ENCODE measurements around the gene HPSE2. TPM values are rescaled to one million over a fixed set of nuclear protein-coding genes. Genes with fewer than 3 reads are reported as not detected.

HPSE2 gene
- total RNA-seq, 1 experiment from 2014 or later, result not detected

DNA sequence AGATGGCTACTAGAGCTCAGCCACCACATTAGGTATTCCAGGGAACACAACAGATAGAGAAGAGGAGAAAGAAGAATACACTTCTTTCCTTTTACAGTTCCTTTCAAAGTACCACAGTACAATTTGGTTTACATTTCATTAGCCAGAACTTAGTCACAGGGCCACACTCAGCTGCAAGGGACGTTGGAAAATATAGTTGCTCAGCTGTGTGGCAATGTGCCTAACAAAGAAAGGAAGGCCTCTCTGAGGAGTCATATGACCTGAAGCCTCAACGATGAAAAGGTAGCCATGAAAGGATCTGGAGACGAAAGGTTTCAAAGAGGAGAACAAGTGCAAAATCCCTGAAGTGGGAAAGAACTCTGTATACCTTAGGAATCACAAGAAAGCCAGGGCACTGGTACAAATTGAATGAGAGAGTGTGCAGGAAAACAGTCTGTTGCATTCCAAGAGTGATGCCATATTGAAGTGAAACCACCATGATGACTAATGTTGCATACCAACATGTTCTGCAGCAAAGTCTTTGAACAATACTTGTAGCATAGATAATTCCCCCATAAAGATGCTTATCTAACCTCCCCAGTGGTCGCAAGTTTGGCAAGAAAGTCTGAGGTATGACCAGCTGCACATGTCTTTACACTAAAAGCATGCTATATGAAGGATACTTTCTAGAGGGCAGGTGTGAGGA lies 278.9 kb downstream of the HPSE2 start:
- H3F3A ChIP-seq (ENCODE audit: insufficient read depth, low read depth), result no peaks in the 10 kb centered on the region
- H3K9me3 ChIP-seq (ENCODE audit: insufficient read depth, low read depth), result no peaks in the 10 kb centered on the region
- no peak overlapping the region for H3K27ac ChIP-seq
- no peak overlapping the region for H3K4me2 ChIP-seq
- no peaks in the 10 kb centered on the region for H4K20me1 ChIP-seq (ENCODE audit: insufficient read depth)
- no peaks in the 10 kb centered on the region for H3K79me2 ChIP-seq (ENCODE audit: low read depth)
- no peak for DNase-seq
- ChIA-PET CTCF (no interaction called here), POLR2A (ENCODE audit: unreplicated experiment) (no interaction called here)
- TF ChIP-seq, protein P1, sequence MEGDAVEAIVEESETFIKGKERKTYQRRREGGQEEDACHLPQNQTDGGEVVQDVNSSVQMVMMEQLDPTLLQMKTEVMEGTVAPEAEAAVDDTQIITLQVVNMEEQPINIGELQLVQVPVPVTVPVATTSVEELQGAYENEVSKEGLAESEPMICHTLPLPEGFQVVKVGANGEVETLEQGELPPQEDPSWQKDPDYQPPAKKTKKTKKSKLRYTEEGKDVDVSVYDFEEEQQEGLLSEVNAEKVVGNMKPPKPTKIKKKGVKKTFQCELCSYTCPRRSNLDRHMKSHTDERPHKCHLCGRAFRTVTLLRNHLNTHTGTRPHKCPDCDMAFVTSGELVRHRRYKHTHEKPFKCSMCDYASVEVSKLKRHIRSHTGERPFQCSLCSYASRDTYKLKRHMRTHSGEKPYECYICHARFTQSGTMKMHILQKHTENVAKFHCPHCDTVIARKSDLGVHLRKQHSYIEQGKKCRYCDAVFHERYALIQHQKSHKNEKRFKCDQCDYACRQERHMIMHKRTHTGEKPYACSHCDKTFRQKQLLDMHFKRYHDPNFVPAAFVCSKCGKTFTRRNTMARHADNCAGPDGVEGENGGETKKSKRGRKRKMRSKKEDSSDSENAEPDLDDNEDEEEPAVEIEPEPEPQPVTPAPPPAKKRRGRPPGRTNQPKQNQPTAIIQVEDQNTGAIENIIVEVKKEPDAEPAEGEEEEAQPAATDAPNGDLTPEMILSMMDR (conservative IDR thresholded peaks at IDR 0.05), result no peak
- TF ChIP-seq EZH2 (IDR thresholded peaks at IDR 0.05; ENCODE audit: low read depth), result no peak
- BruUV-seq (replicated peaks), result no TSS peak
- H3K4me1 ChIP-seq (replicated peaks; ENCODE audit: insufficient read depth), result no peaks in the 10 kb centered on the region
- no peaks in the 10 kb centered on the region for H3K27me3 ChIP-seq (ENCODE audit: insufficient read depth, low read depth)
- H3K9me2 ChIP-seq (ENCODE audit: insufficient read depth), result no peaks in the 10 kb centered on the region
- H3K36me3 ChIP-seq (ENCODE audit: low read depth), result no peaks in the 10 kb centered on the region
- H3K4me3 ChIP-seq, result no peak overlapping the region
- H2AFZ ChIP-seq, result no peak overlapping the region
- intact Hi-C loops (cut with micrococcal nuclease; ENCODE audit: unreplicated experiment), result no loop called here

DNA sequence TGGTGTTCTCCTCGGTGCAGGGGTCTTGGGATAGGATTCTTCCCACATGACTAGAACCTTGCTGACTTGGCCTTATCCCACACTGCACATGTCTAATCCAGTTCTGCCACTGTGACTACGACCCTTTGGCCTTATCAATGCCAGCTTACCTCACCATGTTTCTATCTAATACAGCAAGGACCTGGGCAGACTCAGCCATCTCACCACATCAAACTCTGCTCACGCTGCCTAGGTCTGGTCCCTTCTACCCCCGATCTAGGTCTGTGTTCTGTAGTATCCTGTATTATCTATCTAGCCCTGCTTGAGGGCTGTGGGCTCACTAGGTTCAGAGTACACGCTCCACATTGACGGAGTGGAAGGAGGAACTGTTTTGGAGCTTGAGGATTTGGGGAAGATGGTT lies 282.4 kb downstream of the HPSE2 start:
- CTCF ChIA-PET, result no interaction called here
- DNase-seq, result no peak
- Histone ChIP-seq H3K9me2 (ENCODE audit: insufficient read depth) (no peaks in the 10 kb centered on the region), H3K4me1 (replicated peaks; ENCODE audit: insufficient read depth) (no peaks in the 10 kb centered on the region), H3K27me3 (ENCODE audit: insufficient read depth, low read depth) (no peaks in the 10 kb centered on the region), H3F3A (ENCODE audit: insufficient read depth, low read depth) (no peaks in the 10 kb centered on the region), H3K36me3 (ENCODE audit: low read depth) (no peaks in the 10 kb centered on the region), H2AFZ (no peak overlapping the region), H4K20me1 (ENCODE audit: insufficient read depth) (no peaks in the 10 kb centered on the region), H3K4me3 (no peak overlapping the region), H3K79me2 (ENCODE audit: low read depth) (no peaks in the 10 kb centered on the region), H3K9me3 (ENCODE audit: insufficient read depth, low read depth) (no peaks in the 10 kb centered on the region), H3K27ac (no peak overlapping the region), H3K4me2 (no peak overlapping the region)
- BruUV-seq (replicated peaks), result no TSS peak
- intact Hi-C loops (cut with micrococcal nuclease; ENCODE audit: unreplicated experiment), result no loop called here
- POLR2A ChIA-PET (ENCODE audit: unreplicated experiment), result no interaction called here
- TF ChIP-seq EZH2 (IDR thresholded peaks at IDR 0.05; ENCODE audit: low read depth), result no peak
- TF ChIP-seq, protein P1 (conservative IDR thresholded peaks at IDR 0.05), result no peak

DNA sequence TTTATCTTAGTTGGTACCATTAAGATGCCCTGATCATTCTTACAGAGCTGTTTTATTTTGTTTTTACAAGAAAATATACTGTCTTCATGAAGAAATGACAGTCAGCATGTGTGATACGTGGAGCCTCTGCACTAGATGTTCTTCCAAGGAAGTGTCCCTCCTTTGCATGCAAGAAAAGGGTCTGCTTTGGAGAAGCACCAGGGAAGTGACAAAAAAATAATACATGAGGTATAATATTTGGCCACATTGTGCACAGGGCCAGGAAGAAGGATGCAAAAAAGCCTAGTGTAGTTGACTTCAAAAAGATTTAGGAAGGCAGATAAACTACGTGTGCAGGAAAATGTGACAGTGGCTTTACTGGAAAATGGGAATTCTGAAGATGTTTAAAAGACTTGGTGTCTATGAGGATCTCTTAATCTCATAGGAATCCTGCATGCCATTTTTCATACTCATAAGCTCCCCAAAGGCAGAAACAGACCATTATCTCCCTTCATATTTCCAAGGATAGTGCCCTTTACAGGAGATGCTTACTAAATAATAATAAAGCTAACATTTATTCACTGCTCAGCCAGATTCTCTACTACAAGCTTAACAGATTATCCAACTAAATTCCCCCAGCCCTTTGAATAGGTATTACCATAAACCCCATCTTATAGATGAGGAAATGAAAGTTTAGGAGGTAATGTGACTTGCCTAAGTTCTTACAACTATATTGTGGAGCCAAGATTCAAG lies 284.2 kb downstream of the HPSE2 start:
- Histone ChIP-seq H3K36me3 (ENCODE audit: low read depth) (no peaks in the 10 kb centered on the region), H3K9me3 (ENCODE audit: insufficient read depth, low read depth) (no peaks in the 10 kb centered on the region), H3K27ac (no peak overlapping the region), H3K27me3 (ENCODE audit: insufficient read depth, low read depth) (no peaks in the 10 kb centered on the region), H2AFZ (no peak overlapping the region), H4K20me1 (ENCODE audit: insufficient read depth) (no peaks in the 10 kb centered on the region), H3K79me2 (ENCODE audit: low read depth) (no peaks in the 10 kb centered on the region), H3K4me2 (no peak overlapping the region), H3F3A (ENCODE audit: insufficient read depth, low read depth) (no peaks in the 10 kb centered on the region), H3K4me3 (no peak overlapping the region), H3K9me2 (ENCODE audit: insufficient read depth) (no peaks in the 10 kb centered on the region), H3K4me1 (replicated peaks; ENCODE audit: insufficient read depth) (no peaks in the 10 kb centered on the region)
- intact Hi-C loops (cut with micrococcal nuclease; ENCODE audit: unreplicated experiment), result no loop called here
- no TSS peak for BruUV-seq (replicated peaks)
- POLR2A ChIA-PET (ENCODE audit: unreplicated experiment), result no interaction called here
- CTCF ChIA-PET, result no interaction called here
- DNase-seq, result no peak
- TF ChIP-seq, protein P1 (conservative IDR thresholded peaks at IDR 0.05), result no peak
- no peak for TF ChIP-seq EZH2 (IDR thresholded peaks at IDR 0.05; ENCODE audit: low read depth)

Data from PC-9 (cell line).